GM23338 (cell line): ENCODE results near the gene IQSEC3. TPM values are rescaled to one million over a fixed set of nuclear protein-coding genes. Genes with fewer than 3 reads are reported as not detected.
A peak's percentile ranks its signal among the peaks of the same experiment; 100 is the strongest.

Experiments
- ATAC-seq: fragments of 200-7000 bp; cut with Tn5 transposase; 3 replicates; pipeline ENCODE4 v1.9.1; 2020
- DNase-seq: peaks from one replicate; pipeline ENCODE4 v3.0.0-alpha.2; 2015; ENCODE audit warnings: low spot score
- H2AFZ ChIP-seq: fragments of 200-600 bp; sonication (generic); 2 replicates; pipeline ENCODE4 v1.8.0; 2016; ENCODE audit warnings: antibody characterized with exemption, mild to moderate bottlenecking, moderate library complexity
- H3F3A ChIP-seq: fragments of 200-600 bp; sonication (generic); replicated peaks from 2 replicates; pipeline ENCODE4 v1.8.0; 2017; ENCODE audit warnings: antibody characterized with exemption, mixed run types, low read depth
- H3K27ac ChIP-seq: fragments of 200-600 bp; sonication (generic); 2 replicates; pipeline ENCODE4 v1.6.1; 2016; ENCODE audit warnings: low read depth
- H3K27me3 ChIP-seq: fragments of 200-600 bp; sonication (generic); 2 replicates; pipeline ENCODE4 v1.8.0; 2016; ENCODE audit warnings: mild to moderate bottlenecking, mixed run types, moderate library complexity; ENCODE audit not compliant: insufficient read depth
- H3K36me3 ChIP-seq: fragments of 200-600 bp; sonication (generic); 2 replicates; pipeline ENCODE4 v1.8.0; 2016; ENCODE audit warnings: mild to moderate bottlenecking; ENCODE audit not compliant: insufficient read depth
- H3K4me1 ChIP-seq: fragments of 200-600 bp; sonication (generic); 2 replicates; pipeline ENCODE4 v1.8.0; 2016; ENCODE audit warnings: mild to moderate bottlenecking, moderate library complexity; ENCODE audit not compliant: insufficient read depth
- H3K4me2 ChIP-seq: fragments of 200-600 bp; sonication (generic); 2 replicates; pipeline ENCODE4 v1.7.1; 2017; ENCODE audit warnings: mixed run types
- H3K4me3 ChIP-seq: fragments of 200-600 bp; sonication (generic); 2 replicates; pipeline ENCODE4 v1.6.1; 2016; ENCODE audit warnings: mixed run types
- H3K79me2 ChIP-seq: fragments of 200-600 bp; sonication (generic); replicated peaks from 2 replicates; pipeline ENCODE4 v1.8.0; 2017; ENCODE audit warnings: mild to moderate bottlenecking; ENCODE audit not compliant: insufficient read depth
- H3K9me2 ChIP-seq: fragments of 200-600 bp; sonication (generic); 2 replicates; pipeline ENCODE4 v1.8.0; 2017; ENCODE audit not compliant: insufficient read depth
- H4K20me1 ChIP-seq: fragments of 200-600 bp; sonication (generic); replicated peaks from 2 replicates; pipeline ENCODE4 v1.8.0; 2017; ENCODE audit warnings: mild to moderate bottlenecking; ENCODE audit not compliant: insufficient read depth
- H3K27ac Mint-ChIP-seq: 2 replicates; pipeline ENCODE4 v1.8.0; 2020; ENCODE audit warnings: inconsistent platforms, mild to moderate bottlenecking, moderate library complexity, mixed read lengths
- H3K27me3 Mint-ChIP-seq: 3 replicates; pipeline ENCODE4 v1.8.0; 2022; ENCODE audit warnings: low read depth, mild to moderate bottlenecking, moderate library complexity, mixed read lengths, inconsistent platforms; ENCODE audit not compliant: insufficient read depth, poor library complexity
- H3K36me3 Mint-ChIP-seq: 3 replicates; pipeline ENCODE4 v1.8.0; 2021; ENCODE audit warnings: low read depth, mild to moderate bottlenecking, inconsistent platforms, moderate library complexity, mixed read lengths
- H3K4me1 Mint-ChIP-seq: 3 replicates; pipeline ENCODE4 v1.8.0; 2020; ENCODE audit warnings: mild to moderate bottlenecking, inconsistent platforms, mixed read lengths
- H3K4me3 Mint-ChIP-seq: 3 replicates; pipeline ENCODE4 v1.8.0; 2021; ENCODE audit warnings: moderate library complexity, mild to moderate bottlenecking, inconsistent platforms, mixed read lengths
- H3K9me3 Mint-ChIP-seq: 3 replicates; pipeline ENCODE4 v1.8.0; 2020; ENCODE audit warnings: moderate library complexity, mild to moderate bottlenecking, inconsistent platforms, mixed read lengths
- ETS1 ChIP-seq: IDR thresholded peaks from 2 replicates; pipeline ENCODE4 v1.6.1; 2016; ENCODE audit warnings: antibody characterized with exemption
- EZH2 ChIP-seq: fragments of 200-600 bp; sonication (generic); IDR thresholded peaks from one replicate; pipeline ENCODE4 v1.8.0; 2017; ENCODE audit warnings: antibody characterized with exemption, mild to moderate bottlenecking, low read depth; ENCODE audit not compliant: unreplicated experiment
- ZNF462 ChIP-seq: fragments of 250-450 bp; sonication (Bioruptor Pico); IDR thresholded peaks from 2 replicates; pipeline ENCODE4 v1.5.0; 2020; ENCODE audit warnings: mild to moderate bottlenecking, moderate library complexity
- polyA plus RNA-seq: library from polyadenylated mRNA; unstranded; fragments of >200 nt; fragmentation: Nextera tagmentation; extraction: Ambion mirVana; gene quantifications from 2 replicates; pipeline ENCODE4 v1.2.1, GENCODE V29; 2016
- total RNA-seq: library from RNA; depleted of rRNA; stranded (reverse); fragments of >200 nt; shearing (Covaris generic); gene quantifications from 2 replicates; pipeline ENCODE4 v1.2.3, GENCODE V29; 2014

IQSEC3 gene
- total and polyA plus RNA-seq, 2 experiments from 2014 or later = 2.1 to 3.6 TPM

- Histone ChIP-seq H3K4me3 (0 out of 2 replicates have a peak overlapping the region, but pooled peaks have one; percentile 17), H3K4me1 (peaks cover 14% of the 10 kb centered on the region; the same call in 1 of the 2 replicates), H3K27me3 (no peaks in the 10 kb centered on the region), H3K9me2 (no peaks in the 10 kb centered on the region), H3K27ac (no peak overlapping the region), H3F3A (no peaks in the 10 kb centered on the region), H2AFZ (peak overlapping the region; percentile 69; the same call in 1 of the 2 replicates), H3K79me2 (no peaks in the 10 kb centered on the region), H4K20me1 (no peaks in the 10 kb centered on the region; the same call in 1 of the 2 replicates), H3K36me3 (no peaks in the 10 kb centered on the region), H3K4me2 (peak overlapping the region; percentile 46; the same call in 1 of the 2 replicates)
- Mint-ChIP-seq H3K4me1 (peaks cover 62% of the 10 kb centered on the region), H3K36me3 (no peaks in the 10 kb centered on the region; the same call in 2 of the 3 replicates), H3K27me3 (peaks cover 26% of the 10 kb centered on the region), H3K4me3 (no peak overlapping the region; the same call in 2 of the 3 replicates), H3K27ac (no peak overlapping the region), H3K9me3 (peaks cover 3% of the 10 kb centered on the region; the same call in 1 of the 3 replicates)
- ATAC-seq (peak; percentile 54), DNase-seq (peak; percentile 55)
- no peak for TF ChIP-seq ETS1
- no peak for TF ChIP-seq ZNF462 (CRISPR knock-in tag)
- TF ChIP-seq EZH2 = no peak
These were observed 102.4 kb downstream of the IQSEC3 start for GRCh38 chr12:168763-169525.
